Measurements from ENCODE around the gene GJC2. TPM values are rescaled to one million over a fixed set of nuclear protein-coding genes. Genes with fewer than 3 reads are reported as not detected.

Gene GJC2
- under 1 TPM in 2 of 4 donors, not detected in 2; 0.88 to 0.94 TPM for total RNA-seq

DNA sequence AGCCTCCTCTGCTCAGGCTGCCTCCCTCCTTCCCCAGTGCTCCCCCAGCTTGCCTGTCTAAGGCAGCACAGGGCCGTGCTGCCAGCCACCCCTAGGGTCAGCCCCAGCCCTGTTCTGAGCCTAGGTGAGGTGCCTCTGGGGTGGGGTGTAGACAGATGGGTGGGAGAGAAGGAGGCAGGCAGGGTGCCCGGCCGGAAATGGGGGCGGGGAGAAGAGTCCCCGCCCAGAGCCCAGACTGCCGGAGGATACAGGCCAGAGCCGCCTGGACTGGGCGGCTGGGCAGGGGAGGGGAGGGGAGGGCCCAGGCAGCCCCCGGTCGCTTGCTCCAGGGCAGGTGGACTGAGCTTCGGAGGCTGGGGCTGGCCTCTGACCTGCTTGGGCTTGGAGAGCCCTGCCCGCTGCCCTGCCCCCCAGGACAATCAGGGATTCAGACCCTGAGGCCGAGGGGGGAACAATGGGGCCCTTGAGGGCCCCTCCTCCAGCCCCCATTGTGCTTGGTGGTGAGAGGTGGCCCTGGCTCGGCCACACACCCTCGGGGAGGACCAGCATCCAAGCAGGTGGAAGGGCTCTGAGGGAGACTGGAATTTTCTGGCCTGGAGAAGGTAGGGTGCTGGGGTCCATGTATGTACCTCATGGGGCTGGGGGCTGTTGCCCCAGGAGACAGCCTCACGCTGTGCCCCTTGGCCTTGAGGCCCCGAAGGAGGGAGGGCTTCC, at the start of gene GJC2:
Gene GJC2, plus strand, starts transcription at position 525 of the 714 bp plus-strand sequence. CDS start 7,829 bp downstream, outside the sequence.
- H3K36me3 ChIP-seq: peaks cover 0 to 40% (median 0%) of the 10 kb centered on the region in 3 donors

GRCh38 chr1:228100822-228101613, 48.7 kb upstream of the GJC2 start:
- peaks cover 4 to 31% (median 8%) of the 10 kb centered on the region in 4 donors for H3K4me1 ChIP-seq
- peak overlapping the region in 2 of 4 donors; percentile 79 to 83 for H3K4me3 ChIP-seq
- no peak for DNase-seq

More for the DNA sequence above, at the start of gene GJC2:
- H3K4me3 ChIP-seq: peak within 1 kb of the TSS in 1 of 4 donors; percentile 35
- peak within 1 kb of the TSS; percentile 47 to 83 (median 76) for H3K27ac ChIP-seq
- H3K9me3 ChIP-seq: no peaks in the 10 kb centered on the region
- no peaks in the 10 kb centered on the region for H3K27me3 ChIP-seq
- TF ChIP-seq CTCF (IDR thresholded peaks at IDR 0.05) (no peak), POLR2A (IDR thresholded peaks at IDR 0.05) (no peak)
- peaks cover 0 to 32% (median 0%) of the 10 kb centered on the region in 4 donors for H3K4me1 ChIP-seq
- DNase-seq: peak in 1 of 3 donors; percentile 46

DNA sequence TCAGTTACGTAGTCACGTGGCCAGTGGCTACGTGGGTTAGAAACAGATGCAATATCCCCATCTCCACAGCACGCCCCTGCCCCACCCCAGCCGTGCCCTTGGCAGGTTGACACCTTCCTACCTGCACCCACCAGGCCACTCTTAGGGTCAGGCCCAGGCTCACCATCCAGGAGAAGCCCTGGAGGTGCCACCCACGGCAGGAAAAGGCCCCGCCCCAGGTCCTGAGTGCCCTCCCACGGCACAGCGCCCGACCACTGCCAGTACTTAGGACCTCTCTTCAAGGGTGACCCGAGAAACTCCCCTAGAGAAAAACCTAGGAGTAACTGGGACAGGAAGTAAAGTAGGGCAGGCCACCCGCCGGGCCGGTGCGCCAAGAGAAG, 48.1 kb upstream of the GJC2 start:
- peak overlapping the region; percentile 79 to 92 (median 82) for H3K4me3 ChIP-seq
- DNase-seq: no peak
- peaks cover 0 to 53% (median 0%) of the 10 kb centered on the region in 3 donors for H3K36me3 ChIP-seq
- peak overlapping the region; percentile 92 to 94 (median 92) for H3K27ac ChIP-seq
- H3K9me3 ChIP-seq: no peaks in the 10 kb centered on the region
- peaks cover 4 to 25% (median 8%) of the 10 kb centered on the region in 4 donors for H3K4me1 ChIP-seq
- no peaks in the 10 kb centered on the region for H3K27me3 ChIP-seq
- no peak for TF ChIP-seq CTCF (IDR thresholded peaks at IDR 0.05)
- TF ChIP-seq POLR2A (IDR thresholded peaks at IDR 0.05): no peak

More at GRCh38 chr1:228100822-228101613, 48.7 kb upstream of the GJC2 start:
- H3K9me3 ChIP-seq: no peaks in the 10 kb centered on the region
- TF ChIP-seq POLR2A (IDR thresholded peaks at IDR 0.05) (no peak), CTCF (IDR thresholded peaks at IDR 0.05) (no peak)
- peaks cover 0 to 53% (median 0%) of the 10 kb centered on the region in 3 donors for H3K36me3 ChIP-seq
- H3K27me3 ChIP-seq: no peaks in the 10 kb centered on the region
- peak overlapping the region in 2 of 4 donors; percentile 92 to 94 for H3K27ac ChIP-seq

DNA sequence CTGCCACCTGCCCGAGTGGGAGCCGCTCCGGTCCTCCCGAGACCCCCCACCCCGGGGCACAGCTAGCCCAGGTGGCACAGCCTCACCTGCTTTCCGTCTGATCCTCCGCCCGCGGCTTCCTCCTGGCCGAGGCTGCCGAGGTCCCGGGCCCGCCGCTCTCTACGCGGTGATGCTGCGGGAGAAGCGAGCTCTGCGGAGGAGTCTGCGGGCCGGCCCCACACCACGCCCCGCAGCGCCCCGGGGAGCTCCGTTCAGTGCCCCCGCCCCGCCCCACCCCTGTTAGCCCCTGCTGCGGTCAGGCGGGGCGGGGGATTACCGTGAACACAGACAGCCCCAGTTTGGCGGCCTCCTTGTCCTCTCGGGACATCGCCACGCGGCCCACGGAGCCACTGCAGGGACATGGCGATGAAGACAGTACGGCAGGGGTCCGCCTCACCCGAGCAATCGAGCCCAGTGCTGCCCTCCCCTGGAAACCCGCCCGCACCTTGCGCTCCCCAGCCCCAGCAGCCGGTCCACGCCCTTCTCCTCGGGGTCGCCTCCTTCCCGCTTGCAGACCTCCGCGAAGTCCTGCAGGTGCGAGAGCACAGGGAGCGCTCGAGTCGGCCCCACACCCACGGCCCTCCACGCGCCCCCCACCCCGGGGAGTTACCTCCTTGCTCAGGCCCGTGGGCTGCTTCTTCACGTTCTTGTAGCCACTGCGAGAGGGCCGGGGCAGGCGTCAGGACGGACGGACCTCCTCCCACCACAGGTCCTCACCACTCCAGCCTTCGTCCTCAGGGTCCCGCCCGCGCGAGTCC, 47.5 kb upstream of the GJC2 start:
- H3K27me3 ChIP-seq: no peaks in the 10 kb centered on the region
- no peaks in the 10 kb centered on the region for H3K9me3 ChIP-seq
- H3K27ac ChIP-seq: peak overlapping the region; percentile 92 to 94 (median 92)
- H3K4me3 ChIP-seq: peak overlapping the region; percentile 79 to 92 (median 82)
- TF ChIP-seq POLR2A (IDR thresholded peaks at IDR 0.05) (no peak), CTCF (IDR thresholded peaks at IDR 0.05) (peak in 3 of 6 experiments; percentile 14 to 31 (median 16))
- peaks cover 0 to 51% (median 0%) of the 10 kb centered on the region in 3 donors for H3K36me3 ChIP-seq
- peaks cover 4 to 21% (median 8%) of the 10 kb centered on the region in 4 donors for H3K4me1 ChIP-seq
- peak; percentile 58 to 79 (median 77) for DNase-seq

All from Peyer's patch (tissue), 4 donors.